CD4-positive, alpha-beta T cell (primary cell): ENCODE results near the gene PPP1R37. TPM values are rescaled to one million over a fixed set of nuclear protein-coding genes. Genes with fewer than 3 reads are reported as not detected.

Experiments used
- ATAC-seq: fragments of 200-7000 bp; cut with Tn5 transposase; one replicate; pipeline ENCODE4 v1.10.0; 2022; ENCODE audit warnings: mild to moderate bottlenecking; ENCODE audit not compliant: poor library complexity
- CTCF ChIA-PET: fragments of 350-600 bp; sonication (Branson Sonifier 250); formaldehyde crosslinking; loops from one replicate; lab custom pipeline; 2021; ENCODE audit warnings: antibody characterized with exemption, inconsistent platforms; lab: Charles Lee
- POLR2A ChIA-PET: fragments of 350-600 bp; sonication (Branson Sonifier 250); formaldehyde crosslinking; loops from one replicate; lab custom pipeline; 2021; ENCODE audit warnings: antibody characterized with exemption, inconsistent platforms; lab: Charles Lee
- DNase-seq, 14 experiments: peaks; one replicate each; pipeline ENCODE4 v3.0.0-alpha.2; 2013 to 2020; ENCODE audit warnings: mixed read lengths in 2 of 14
- H3K27ac ChIP-seq, 2 donors: one replicate each; pipeline versions ENCODE4 v1.5.1 to v1.7.0; 2013; ENCODE audit warnings: low read length in 2 of 2, low read depth in 1 of 2, mild to moderate bottlenecking in 1 of 2
- H3K27me3 ChIP-seq, 2 experiments: 1 replicate in 1 of 2; 2 replicates in 1 of 2; pipeline versions ENCODE4 v1.6.1 to v1.7.0; 2013; ENCODE audit warnings: low read length in 2 of 2, control low read depth in 1 of 2, mild to moderate bottlenecking in 1 of 2, moderate library complexity in 1 of 2; ENCODE audit not compliant: insufficient read depth in 2 of 2, control insufficient read depth in 1 of 2
- H3K36me3 ChIP-seq: one replicate; pipeline ENCODE4 v1.6.1; 2013; ENCODE audit warnings: low read length, control low read depth; ENCODE audit not compliant: insufficient read depth
- H3K4me1 ChIP-seq: one replicate; pipeline ENCODE4 v1.6.1; 2013; ENCODE audit warnings: low read length, control low read depth; ENCODE audit not compliant: insufficient read depth
- H3K4me3 ChIP-seq: one replicate; pipeline ENCODE4 v1.5.1; 2013; ENCODE audit warnings: mild to moderate bottlenecking, low read length, moderate library complexity
- H3K9me3 ChIP-seq, 2 experiments: 1 replicate in 1 of 2; 2 replicates in 1 of 2; pipeline versions ENCODE4 v1.6.1 to v1.7.0; 2013; ENCODE audit warnings: low read length in 2 of 2, mild to moderate bottlenecking in 2 of 2, control low read depth in 1 of 2, moderate library complexity in 1 of 2; ENCODE audit not compliant: control insufficient read depth in 1 of 2, insufficient read depth in 1 of 2
- H3K27ac Mint-ChIP-seq: one replicate; pipeline ENCODE4 v1.8.0; 2020; ENCODE audit warnings: mixed read lengths
- H3K27me3 Mint-ChIP-seq: one replicate; pipeline ENCODE4 v1.8.0; 2021; ENCODE audit warnings: mixed read lengths
- H3K36me3 Mint-ChIP-seq: one replicate; pipeline ENCODE4 v1.8.0; 2021; ENCODE audit warnings: low read depth, mixed read lengths
- H3K4me1 Mint-ChIP-seq: one replicate; pipeline ENCODE4 v1.8.0; 2021; ENCODE audit warnings: low read depth, mixed read lengths
- H3K4me3 Mint-ChIP-seq: one replicate; pipeline ENCODE4 v1.8.0; 2020; ENCODE audit warnings: mild to moderate bottlenecking, mixed read lengths
- H3K9me3 Mint-ChIP-seq: one replicate; pipeline ENCODE4 v1.8.0; 2020; ENCODE audit warnings: mixed read lengths
- intact Hi-C, 2 experiments: fragments of 100-400 bp; cut with DNase I in 1 of 2; cut with micrococcal nuclease in 1 of 2; formaldehyde crosslinking; loops; one replicate each; pipeline versions ENCODE4 v1.15.1 to v1.9.0; 2023 to 2025; cut with DNase I, micrococcal nuclease
- total RNA-seq, 174 experiments: library from RNA in 2 of 174; stranded (reverse) in 2 of 174; gene quantifications; one replicate each; pipeline ENCODE4 v1.2.3 and lab custom pipeline; 2021 to 2026
- TF ChIP-seq, protein P1 (sequence below): fragments of 200-600 bp; IDR thresholded peaks from one replicate; pipeline ENCODE4 v1.8.0; 2022; ENCODE audit warnings: antibody characterized with exemption, mild to moderate bottlenecking

PPP1R37 gene
- total RNA-seq, 2 experiments from 2014 or later = 17.2 to 19.6 TPM

DNA sequence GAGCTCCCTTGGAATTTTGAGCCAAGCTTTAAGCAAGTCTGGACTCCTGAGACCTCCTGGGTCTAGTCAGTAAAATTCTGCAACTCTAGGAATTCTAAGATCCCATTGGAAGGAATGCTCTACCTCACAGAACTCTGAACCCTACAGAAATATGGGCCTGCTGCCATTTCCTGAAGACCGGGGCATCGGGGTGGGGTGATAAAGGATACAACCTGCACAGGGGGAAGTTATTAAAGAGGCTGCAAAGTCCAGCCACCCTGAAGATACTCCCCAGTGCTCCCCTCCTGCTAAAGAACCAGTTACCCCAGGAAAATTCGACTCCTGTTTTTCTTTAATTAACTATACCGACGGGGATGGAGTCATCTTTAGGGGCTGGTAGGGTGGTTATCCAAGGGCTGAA lies 2.4 kb upstream of the PPP1R37 start:
- H3K27me3 Mint-ChIP-seq = no peaks in the 10 kb centered on the region
- DNase-seq = no peak
- H3K27ac ChIP-seq = no peak overlapping the region
- H3K9me3 Mint-ChIP-seq = no peaks in the 10 kb centered on the region
- peaks cover 74% of the 10 kb centered on the region for H3K4me1 ChIP-seq
- ChIA-PET POLR2A (interaction anchor here (1.4 kb wide), 1 partner anchor 15 kb away, joined by 9 read pairs; the partner anchor contains the start of gene ZNF296), CTCF (no interaction called here)
- TF ChIP-seq, protein P1, sequence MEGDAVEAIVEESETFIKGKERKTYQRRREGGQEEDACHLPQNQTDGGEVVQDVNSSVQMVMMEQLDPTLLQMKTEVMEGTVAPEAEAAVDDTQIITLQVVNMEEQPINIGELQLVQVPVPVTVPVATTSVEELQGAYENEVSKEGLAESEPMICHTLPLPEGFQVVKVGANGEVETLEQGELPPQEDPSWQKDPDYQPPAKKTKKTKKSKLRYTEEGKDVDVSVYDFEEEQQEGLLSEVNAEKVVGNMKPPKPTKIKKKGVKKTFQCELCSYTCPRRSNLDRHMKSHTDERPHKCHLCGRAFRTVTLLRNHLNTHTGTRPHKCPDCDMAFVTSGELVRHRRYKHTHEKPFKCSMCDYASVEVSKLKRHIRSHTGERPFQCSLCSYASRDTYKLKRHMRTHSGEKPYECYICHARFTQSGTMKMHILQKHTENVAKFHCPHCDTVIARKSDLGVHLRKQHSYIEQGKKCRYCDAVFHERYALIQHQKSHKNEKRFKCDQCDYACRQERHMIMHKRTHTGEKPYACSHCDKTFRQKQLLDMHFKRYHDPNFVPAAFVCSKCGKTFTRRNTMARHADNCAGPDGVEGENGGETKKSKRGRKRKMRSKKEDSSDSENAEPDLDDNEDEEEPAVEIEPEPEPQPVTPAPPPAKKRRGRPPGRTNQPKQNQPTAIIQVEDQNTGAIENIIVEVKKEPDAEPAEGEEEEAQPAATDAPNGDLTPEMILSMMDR = no peak
- H3K27me3 ChIP-seq = no peaks in the 10 kb centered on the region
- H3K4me1 Mint-ChIP-seq = peaks cover 51% of the 10 kb centered on the region
- H3K4me3 Mint-ChIP-seq = peak overlapping the region; percentile 7
- no peak overlapping the region for H3K4me3 ChIP-seq
- H3K36me3 Mint-ChIP-seq = peaks cover 36% of the 10 kb centered on the region
- H3K27ac Mint-ChIP-seq = no peak overlapping the region
- intact Hi-C loops = loop anchor here (1.0 to 5.0 kb wide), 6 partner anchors 37 to 492 kb away; partner anchors contain the start of genes BLOC1S3 (in 1 of the 2), CLPTM1 (in 1 of the 2), MARK4 (in 1 of the 2) and OPA3 (in 1 of the 2)
- no peak for ATAC-seq
- peaks cover 18% of the 10 kb centered on the region for H3K36me3 ChIP-seq
- no peaks in the 10 kb centered on the region for H3K9me3 ChIP-seq

DNA sequence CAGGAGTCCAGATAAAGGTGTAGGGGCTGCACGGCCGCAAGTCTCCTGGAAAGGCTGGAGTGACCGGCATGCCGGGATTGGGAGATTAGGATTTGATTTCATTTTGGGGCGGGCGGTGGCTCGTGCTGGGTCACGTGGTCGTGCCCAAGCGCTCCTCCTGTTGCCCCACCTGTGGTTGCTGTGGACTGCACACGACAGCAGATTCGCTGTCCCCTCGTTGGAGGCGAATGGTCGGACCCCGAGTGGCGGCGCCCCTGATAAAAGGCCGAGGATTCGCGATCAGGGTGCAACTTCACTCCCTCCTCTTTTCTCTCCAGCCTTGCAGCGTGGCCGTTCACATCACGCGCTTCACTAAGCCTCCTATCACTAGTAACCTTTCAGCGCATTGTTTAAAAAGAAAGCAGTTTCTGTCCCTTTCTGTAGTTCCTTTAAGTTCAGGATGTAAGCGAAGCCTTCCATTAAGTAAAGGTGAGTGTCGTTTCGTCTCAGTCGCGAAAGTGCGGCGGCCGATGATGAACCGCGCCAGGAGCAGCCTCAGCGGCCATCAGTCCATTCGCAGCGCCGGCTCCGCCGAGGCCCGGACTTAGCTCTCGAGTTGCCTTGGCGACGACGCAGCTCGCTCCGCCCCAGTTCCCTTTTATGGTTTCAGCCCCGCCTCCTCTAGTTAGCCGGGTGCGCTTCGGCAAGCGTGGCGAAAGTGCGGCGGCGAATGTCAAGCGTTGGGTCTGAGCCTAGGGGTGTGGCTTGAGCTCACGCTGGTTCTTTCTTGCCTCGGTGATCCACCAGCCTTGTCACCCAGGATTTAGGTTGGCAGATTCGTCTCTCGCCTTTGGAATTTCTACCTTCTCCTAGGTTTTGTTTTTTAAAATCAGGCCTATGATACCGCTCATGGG lies 1.7 kb upstream of the PPP1R37 start:
- Mint-ChIP-seq H3K9me3 (no peaks in the 10 kb centered on the region), H3K36me3 (peaks cover 33% of the 10 kb centered on the region), H3K27ac (peak overlapping the region; percentile 97), H3K4me1 (peaks cover 58% of the 10 kb centered on the region), H3K27me3 (no peaks in the 10 kb centered on the region), H3K4me3 (peak overlapping the region; percentile 93)
- Histone ChIP-seq H3K36me3 (peaks cover 21% of the 10 kb centered on the region), H3K27ac (peak overlapping the region; percentile 63 to 64), H3K4me1 (peaks cover 80% of the 10 kb centered on the region), H3K9me3 (no peaks in the 10 kb centered on the region), H3K4me3 (peak overlapping the region; percentile 97), H3K27me3 (no peaks in the 10 kb centered on the region)
- DNase-seq (peak; percentile 90 to 98 (median 97)), ATAC-seq (peak; percentile 76)
- intact Hi-C loops = loop anchor here (1.0 to 5.0 kb wide), 6 partner anchors 36 to 491 kb away; partner anchors contain the start of genes BLOC1S3 (in 1 of the 2), CLPTM1 (in 1 of the 2), MARK4 (in 1 of the 2) and OPA3 (in 1 of the 2)
- ChIA-PET CTCF (interaction anchor here (0.7 to 2.7 kb wide), 6 partner anchors 12 to 348 kb away, joined by 3 to 15 read pairs (median 4); partner anchors contain the start of genes GEMIN7 and TRAPPC6A), POLR2A (interaction anchor here (0.7 to 2.9 kb wide), 15 partner anchors 12 to 1628 kb away, joined by 3 to 81 read pairs (median 9); partner anchors contain the start of genes BLOC1S3, CLASRP, GEMIN7 and RELB)
- TF ChIP-seq, protein P1 = no peak

DNA sequence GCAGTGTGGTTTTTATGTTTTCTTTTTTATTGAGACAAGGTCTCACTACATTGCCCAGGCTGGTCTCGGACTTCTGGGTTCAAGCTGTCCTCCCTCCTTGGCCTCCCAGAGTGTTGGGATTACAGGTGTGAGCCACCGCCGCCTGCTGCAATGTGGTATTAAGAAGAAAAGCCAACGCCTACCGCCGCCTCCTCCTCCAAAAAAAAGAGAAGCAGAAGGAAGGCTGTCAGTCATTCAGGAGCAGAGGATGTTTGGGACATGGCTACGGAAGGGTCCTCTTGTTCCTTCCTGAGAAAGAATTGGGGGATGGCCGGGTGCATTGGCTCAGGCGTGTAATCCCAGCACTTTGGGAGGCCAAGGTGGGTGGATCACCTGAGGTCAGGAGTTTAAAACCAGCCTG lies 1.2 kb downstream of the PPP1R37 start:
- CTCF ChIA-PET = no interaction called here
- Mint-ChIP-seq H3K36me3 (peaks cover 22% of the 10 kb centered on the region), H3K4me3 (peak overlapping the region; percentile 93), H3K27ac (peak overlapping the region; percentile 97), H3K9me3 (no peaks in the 10 kb centered on the region), H3K4me1 (peaks cover 72% of the 10 kb centered on the region), H3K27me3 (no peaks in the 10 kb centered on the region)
- peaks cover 88% of the 10 kb centered on the region for H3K4me1 ChIP-seq
- DNase-seq (no peak), ATAC-seq (no peak)
- intact Hi-C loops = loop anchor here (5.0 kb wide), 5 partner anchors 33 to 488 kb away; partner anchors contain the start of genes BLOC1S3 (in 1 of the 2), CLPTM1 (in 1 of the 2), MARK4 (in 1 of the 2) and OPA3 (in 1 of the 2)
- H3K4me3 ChIP-seq = peak overlapping the region; percentile 97
- POLR2A ChIA-PET = no interaction called here
- peaks cover 15% of the 10 kb centered on the region for H3K36me3 ChIP-seq
- TF ChIP-seq, protein P1 = no peak
- H3K9me3 ChIP-seq = no peaks in the 10 kb centered on the region
- no peak overlapping the region for H3K27ac ChIP-seq
- no peaks in the 10 kb centered on the region for H3K27me3 ChIP-seq
